PC-9 (cell line): ENCODE results near the gene KCNJ3. TPM values are rescaled to one million over a fixed set of nuclear protein-coding genes. Genes with fewer than 3 reads are reported as not detected.

Experiments used
- BruUV-seq: library from RNA; stranded (reverse); fragments of 400-500 nt; replicated peaks from 2 replicates; lab custom pipeline; 2021; lab: Mats Ljungman, UMichigan
- CTCF ChIA-PET: fragments of 300-600 bp; sonication (Branson Sonifier 250); formaldehyde crosslinking; loops from one replicate; lab custom pipeline; 2022; ENCODE audit warnings: antibody characterized with exemption; lab: Charles Lee
- POLR2A ChIA-PET: fragments of 300-600 bp; sonication (Branson Sonifier 250); formaldehyde crosslinking; loops from one replicate; lab custom pipeline; 2022; ENCODE audit warnings: antibody characterized with exemption; ENCODE audit not compliant: unreplicated experiment; lab: Charles Lee
- DNase-seq, 2 experiments: peaks; one replicate each; pipeline versions ENCODE4 v3.0.0 to v3.0.0-alpha.2; 2015 to 2022; ENCODE audit warnings: mixed read lengths in 1 of 2
- H2AFZ ChIP-seq: fragments of 200-600 bp; sonication (generic); 2 replicates; pipeline ENCODE4 v1.8.1; 2017; ENCODE audit warnings: antibody characterized with exemption
- H3F3A ChIP-seq: fragments of 200-600 bp; sonication (generic); 2 replicates; pipeline ENCODE4 v1.8.1; 2017; ENCODE audit warnings: antibody characterized with exemption, mild to moderate bottlenecking, low read depth; ENCODE audit not compliant: insufficient read depth
- H3K27ac ChIP-seq: fragments of 200-600 bp; sonication (generic); 2 replicates; pipeline ENCODE4 v1.6.1; 2016; ENCODE audit warnings: mixed run types
- H3K27me3 ChIP-seq: fragments of 200-600 bp; sonication (generic); 2 replicates; pipeline ENCODE4 v1.6.1; 2016; ENCODE audit warnings: low read depth, mixed run types; ENCODE audit not compliant: insufficient read depth
- H3K36me3 ChIP-seq: fragments of 200-600 bp; sonication (generic); 2 replicates; pipeline ENCODE4 v1.6.1; 2016; ENCODE audit warnings: low read depth, mixed run types
- H3K4me1 ChIP-seq: fragments of 200-600 bp; sonication (generic); replicated peaks from 2 replicates; pipeline ENCODE4 v1.6.1; 2016; ENCODE audit warnings: mixed run types; ENCODE audit not compliant: insufficient read depth
- H3K4me2 ChIP-seq: fragments of 200-600 bp; sonication (generic); 2 replicates; pipeline ENCODE4 v1.6.1; 2017; ENCODE audit warnings: mixed run types
- H3K4me3 ChIP-seq: fragments of 200-600 bp; sonication (generic); 2 replicates; pipeline ENCODE4 v1.6.1; 2016; ENCODE audit warnings: mixed run types
- H3K79me2 ChIP-seq: fragments of 200-600 bp; sonication (generic); 2 replicates; pipeline ENCODE4 v1.6.1; 2017; ENCODE audit warnings: low read depth, mixed run types
- H3K9me2 ChIP-seq: fragments of 200-600 bp; sonication (generic); 2 replicates; pipeline ENCODE4 v1.8.1; 2017; ENCODE audit warnings: mild to moderate bottlenecking; ENCODE audit not compliant: insufficient read depth
- H3K9me3 ChIP-seq: fragments of 200-600 bp; sonication (generic); 2 replicates; pipeline ENCODE4 v1.8.1; 2016; ENCODE audit warnings: low read depth; ENCODE audit not compliant: insufficient read depth
- H4K20me1 ChIP-seq: fragments of 200-600 bp; sonication (generic); 2 replicates; pipeline ENCODE4 v1.8.1; 2017; ENCODE audit not compliant: insufficient read depth
- EZH2 ChIP-seq: fragments of 200-600 bp; sonication (generic); IDR thresholded peaks from 2 replicates; pipeline ENCODE4 v1.8.0; 2017; ENCODE audit warnings: antibody characterized with exemption, low read depth
- intact Hi-C: fragments of 100-400 bp; cut with micrococcal nuclease; formaldehyde crosslinking; loops from one replicate; pipeline ENCODE4 v1.10.0; 2022; ENCODE audit not compliant: unreplicated experiment
- total RNA-seq: library from RNA; stranded (reverse); gene quantifications from 2 replicates; pipeline ENCODE4 v1.2.3, GENCODE V29; 2021
- TF ChIP-seq, protein P1 (sequence below): fragments of 200-600 bp; sonication (generic); conservative IDR thresholded peaks from 2 replicates; pipeline ENCODE4 v1.6.1; 2017; ENCODE audit warnings: mixed run types, antibody characterized with exemption, mild to moderate bottlenecking, moderate library complexity

KCNJ3 gene
- total RNA-seq, 1 experiment from 2014 or later = not detected

DNA sequence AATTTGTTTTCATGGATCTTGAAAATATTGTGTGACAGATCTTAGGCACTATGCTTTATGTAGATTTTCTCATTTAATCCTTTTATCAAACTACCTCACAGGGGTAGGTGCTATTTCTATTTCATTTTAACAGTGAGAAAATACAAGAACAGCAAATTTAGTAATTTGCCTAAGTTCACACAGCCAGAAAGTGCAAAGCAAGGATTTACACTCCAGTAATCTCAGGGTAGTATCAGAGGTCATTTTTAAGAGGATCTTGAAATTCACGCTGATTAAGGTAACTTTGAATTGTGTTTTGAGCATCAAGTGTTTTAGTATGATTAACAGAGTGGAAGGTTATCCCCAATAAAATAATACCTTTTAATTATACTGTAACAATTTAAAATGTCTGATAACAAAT lies 10.1 kb upstream of the KCNJ3 start:
- H3K4me2 ChIP-seq = no peak overlapping the region
- DNase-seq = no peak
- no peak overlapping the region for H3K4me3 ChIP-seq
- no peaks in the 10 kb centered on the region for H3K79me2 ChIP-seq
- BruUV-seq = no TSS peak
- no peaks in the 10 kb centered on the region for H3K36me3 ChIP-seq
- no peaks in the 10 kb centered on the region for H3K4me1 ChIP-seq
- H3K9me3 ChIP-seq = no peaks in the 10 kb centered on the region
- H4K20me1 ChIP-seq = no peaks in the 10 kb centered on the region
- CTCF ChIA-PET = no interaction called here
- TF ChIP-seq EZH2 = no peak
- TF ChIP-seq, protein P1, sequence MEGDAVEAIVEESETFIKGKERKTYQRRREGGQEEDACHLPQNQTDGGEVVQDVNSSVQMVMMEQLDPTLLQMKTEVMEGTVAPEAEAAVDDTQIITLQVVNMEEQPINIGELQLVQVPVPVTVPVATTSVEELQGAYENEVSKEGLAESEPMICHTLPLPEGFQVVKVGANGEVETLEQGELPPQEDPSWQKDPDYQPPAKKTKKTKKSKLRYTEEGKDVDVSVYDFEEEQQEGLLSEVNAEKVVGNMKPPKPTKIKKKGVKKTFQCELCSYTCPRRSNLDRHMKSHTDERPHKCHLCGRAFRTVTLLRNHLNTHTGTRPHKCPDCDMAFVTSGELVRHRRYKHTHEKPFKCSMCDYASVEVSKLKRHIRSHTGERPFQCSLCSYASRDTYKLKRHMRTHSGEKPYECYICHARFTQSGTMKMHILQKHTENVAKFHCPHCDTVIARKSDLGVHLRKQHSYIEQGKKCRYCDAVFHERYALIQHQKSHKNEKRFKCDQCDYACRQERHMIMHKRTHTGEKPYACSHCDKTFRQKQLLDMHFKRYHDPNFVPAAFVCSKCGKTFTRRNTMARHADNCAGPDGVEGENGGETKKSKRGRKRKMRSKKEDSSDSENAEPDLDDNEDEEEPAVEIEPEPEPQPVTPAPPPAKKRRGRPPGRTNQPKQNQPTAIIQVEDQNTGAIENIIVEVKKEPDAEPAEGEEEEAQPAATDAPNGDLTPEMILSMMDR = no peak
- intact Hi-C loops = no loop called here
- H3F3A ChIP-seq = no peaks in the 10 kb centered on the region
- H3K27me3 ChIP-seq = no peaks in the 10 kb centered on the region
- no peak overlapping the region for H2AFZ ChIP-seq
- no peaks in the 10 kb centered on the region for H3K9me2 ChIP-seq
- no peak overlapping the region for H3K27ac ChIP-seq
- POLR2A ChIA-PET = no interaction called here

DNA sequence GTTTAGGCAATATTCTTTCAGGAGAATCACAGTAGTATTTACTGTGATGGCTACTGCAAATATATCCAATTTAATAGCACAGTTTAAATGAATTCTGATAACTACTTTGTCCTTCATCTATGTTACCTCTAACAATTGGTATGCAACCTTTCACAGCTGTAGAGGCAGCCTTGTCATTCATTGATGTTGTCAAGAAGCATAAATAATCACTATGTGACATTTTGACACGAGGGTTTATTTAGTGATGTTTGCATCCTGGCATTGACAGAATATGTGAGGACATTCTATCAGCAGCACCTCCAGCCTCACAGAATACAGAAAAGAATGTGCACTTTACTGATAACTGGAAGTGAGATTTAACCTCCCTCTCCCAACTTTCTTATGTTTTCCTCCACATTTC lies 9.3 kb upstream of the KCNJ3 start:
- ChIA-PET POLR2A (no interaction called here), CTCF (no interaction called here)
- Histone ChIP-seq H2AFZ (no peak overlapping the region), H3K4me2 (no peak overlapping the region), H3F3A (no peaks in the 10 kb centered on the region), H3K9me2 (no peaks in the 10 kb centered on the region), H3K9me3 (no peaks in the 10 kb centered on the region), H3K27ac (no peak overlapping the region), H3K36me3 (no peaks in the 10 kb centered on the region), H4K20me1 (no peaks in the 10 kb centered on the region), H3K4me3 (no peak overlapping the region), H3K4me1 (no peaks in the 10 kb centered on the region), H3K27me3 (no peaks in the 10 kb centered on the region), H3K79me2 (no peaks in the 10 kb centered on the region)
- TF ChIP-seq EZH2 = no peak
- TF ChIP-seq, protein P1 = no peak
- BruUV-seq = no TSS peak
- intact Hi-C loops = no loop called here
- DNase-seq = no peak

DNA sequence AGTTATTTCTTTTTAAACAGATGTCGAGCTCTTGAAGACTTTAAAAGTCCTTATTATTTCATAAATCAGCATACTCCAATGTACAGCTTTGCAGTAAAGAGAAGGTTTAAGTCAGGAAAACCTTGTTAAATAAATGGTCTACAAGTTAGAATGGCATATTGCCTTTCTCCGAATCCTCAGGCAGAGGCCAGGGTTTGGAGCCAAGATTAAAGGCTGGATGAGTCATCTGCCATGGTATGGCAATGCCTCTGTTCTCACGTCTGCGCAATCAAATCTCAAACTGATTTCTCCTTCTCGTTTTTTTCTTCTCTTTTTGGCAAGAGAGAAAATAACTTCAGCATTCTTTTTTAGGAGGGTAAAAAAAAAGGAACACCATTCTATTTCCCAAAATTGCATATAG lies 5.6 kb upstream of the KCNJ3 start:
- no TSS peak for BruUV-seq
- Histone ChIP-seq H2AFZ (no peak overlapping the region), H3K4me1 (no peaks in the 10 kb centered on the region), H3K36me3 (no peaks in the 10 kb centered on the region), H4K20me1 (no peaks in the 10 kb centered on the region), H3K27ac (no peak overlapping the region), H3K4me2 (no peak overlapping the region), H3K9me2 (no peaks in the 10 kb centered on the region), H3F3A (no peaks in the 10 kb centered on the region), H3K79me2 (no peaks in the 10 kb centered on the region), H3K9me3 (no peaks in the 10 kb centered on the region), H3K4me3 (no peak overlapping the region), H3K27me3 (no peaks in the 10 kb centered on the region)
- DNase-seq = no peak
- intact Hi-C loops = no loop called here
- POLR2A ChIA-PET = no interaction called here
- TF ChIP-seq, protein P1 = no peak
- TF ChIP-seq EZH2 = no peak
- CTCF ChIA-PET = no interaction called here
